ENCODE data around the gene LRIT1.

LRIT1 gene

DNA sequence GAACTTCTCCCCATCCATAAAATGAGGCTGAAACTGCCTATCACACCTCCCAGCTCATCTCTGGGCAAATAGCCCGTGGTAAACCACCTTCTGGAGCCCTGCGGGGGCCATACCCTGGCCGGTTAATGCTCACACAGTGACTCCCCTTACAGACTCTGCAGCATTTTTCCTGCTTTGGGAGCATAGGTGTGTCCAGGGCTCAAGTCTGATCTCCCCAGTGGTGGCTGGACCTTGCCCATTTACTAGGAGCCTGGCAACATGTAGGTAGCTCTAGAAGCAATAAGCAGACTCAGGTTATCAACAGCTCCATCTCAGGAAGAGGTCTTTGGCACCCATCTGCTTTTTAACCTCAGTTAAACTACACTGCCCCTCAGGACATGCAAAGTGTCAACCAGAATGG lies 52.5 kb downstream of the LRIT1 start:
- TF ChIP-seq, protein P1, sequence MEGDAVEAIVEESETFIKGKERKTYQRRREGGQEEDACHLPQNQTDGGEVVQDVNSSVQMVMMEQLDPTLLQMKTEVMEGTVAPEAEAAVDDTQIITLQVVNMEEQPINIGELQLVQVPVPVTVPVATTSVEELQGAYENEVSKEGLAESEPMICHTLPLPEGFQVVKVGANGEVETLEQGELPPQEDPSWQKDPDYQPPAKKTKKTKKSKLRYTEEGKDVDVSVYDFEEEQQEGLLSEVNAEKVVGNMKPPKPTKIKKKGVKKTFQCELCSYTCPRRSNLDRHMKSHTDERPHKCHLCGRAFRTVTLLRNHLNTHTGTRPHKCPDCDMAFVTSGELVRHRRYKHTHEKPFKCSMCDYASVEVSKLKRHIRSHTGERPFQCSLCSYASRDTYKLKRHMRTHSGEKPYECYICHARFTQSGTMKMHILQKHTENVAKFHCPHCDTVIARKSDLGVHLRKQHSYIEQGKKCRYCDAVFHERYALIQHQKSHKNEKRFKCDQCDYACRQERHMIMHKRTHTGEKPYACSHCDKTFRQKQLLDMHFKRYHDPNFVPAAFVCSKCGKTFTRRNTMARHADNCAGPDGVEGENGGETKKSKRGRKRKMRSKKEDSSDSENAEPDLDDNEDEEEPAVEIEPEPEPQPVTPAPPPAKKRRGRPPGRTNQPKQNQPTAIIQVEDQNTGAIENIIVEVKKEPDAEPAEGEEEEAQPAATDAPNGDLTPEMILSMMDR (IDR thresholded peaks at IDR 0.05; ENCODE audit: insufficient read depth, low read depth, low read length, missing control alignments) = no peak
- no peak overlapping the region for H3K4me3 ChIP-seq (ENCODE audit: low read depth, low read length)
- DNase-seq (ENCODE audit: low read depth) = no peak

GRCh38 chr10:84185526-84186175 lies 55.7 kb downstream of the LRIT1 start:
- no peak for DNase-seq (ENCODE audit: low read depth)
- no peak overlapping the region for H3K4me3 ChIP-seq (ENCODE audit: low read depth, low read length)
- TF ChIP-seq, protein P1 (IDR thresholded peaks at IDR 0.05; ENCODE audit: insufficient read depth, low read depth, low read length, missing control alignments) = no peak

DNA sequence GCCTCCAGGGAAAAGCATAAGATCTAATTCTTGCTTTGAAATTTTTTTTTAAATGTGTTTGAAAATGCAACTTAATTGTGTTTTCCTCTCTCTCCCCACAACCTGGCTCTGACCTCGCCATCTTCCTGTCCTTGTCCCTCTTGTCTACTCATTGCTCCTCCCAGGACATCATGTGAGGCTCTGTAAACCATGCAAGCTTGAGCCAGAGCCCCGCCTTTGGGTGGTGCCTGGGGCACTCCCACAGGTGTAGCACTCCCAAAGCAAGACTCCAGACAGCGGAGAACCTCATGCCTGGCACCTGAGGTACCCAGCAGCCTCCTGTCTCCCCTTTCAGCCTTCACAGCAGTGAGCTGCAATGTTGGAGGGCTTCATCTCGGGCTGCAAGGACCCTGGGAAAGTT lies 56.8 kb downstream of the LRIT1 start:
- DNase-seq (ENCODE audit: low read depth) = no peak
- no peak overlapping the region for H3K4me3 ChIP-seq (ENCODE audit: low read depth, low read length)
- TF ChIP-seq, protein P1 (IDR thresholded peaks at IDR 0.05; ENCODE audit: insufficient read depth, low read depth, low read length, missing control alignments) = no peak

- TF ChIP-seq, protein P1 (IDR thresholded peaks at IDR 0.05; ENCODE audit: insufficient read depth, low read depth, low read length, missing control alignments) = no peak
- no peak for DNase-seq (ENCODE audit: low read depth)
- no peak overlapping the region for H3K4me3 ChIP-seq (ENCODE audit: low read depth, low read length)
Observed at GRCh38 chr10:84181631-84182030, 59.7 kb downstream of the LRIT1 start.
